GM19328 (cell line): ENCODE data around the gene POLR1A.

Experiments
- ATAC-seq: cut with Tn5 transposase; IDR thresholded peaks from one replicate; pipeline ENCODE4 v1.9.1; 2021; ENCODE audit warnings: mild to moderate bottlenecking, moderate library complexity; ENCODE audit not compliant: unreplicated experiment

POLR1A gene

GRCh38 chr2:85983766-85984165 is 121.9 kb downstream of the POLR1A start:
- no peak for ATAC-seq

- ATAC-seq, result no peak
Measured at GRCh38 chr2:85981579-85982247, 124.0 kb downstream of the POLR1A start.

GRCh38 chr2:85978883-85979780 is 126.6 kb downstream of the POLR1A start:
- no peak for ATAC-seq

GRCh38 chr2:85976106-85976920 is 129.4 kb downstream of the POLR1A start:
- ATAC-seq, result no peak

- no peak for ATAC-seq
Measured at GRCh38 chr2:85975581-85975980, 130.1 kb downstream of the POLR1A start.

GRCh38 chr2:85974390-85974789 is 131.3 kb downstream of the POLR1A start:
- ATAC-seq, result no peak

GRCh38 chr2:85972355-85972754 is 133.3 kb downstream of the POLR1A start:
- no peak for ATAC-seq

- no peak for ATAC-seq
Measured at GRCh38 chr2:85971366-85971765, 134.3 kb downstream of the POLR1A start.
